HepG2 (cell line): ENCODE measurements around the gene GDPD5. TPM values are rescaled to one million over a fixed set of nuclear protein-coding genes. Genes with fewer than 3 reads are reported as not detected.

Source experiments
- CEBPG ChIP-seq: IDR thresholded peaks from 2 replicates; pipeline ENCODE4 v1.6.1; 2016
- GLMP ChIP-seq: sonication (generic); formaldehyde crosslinking; IDR thresholded peaks from 2 replicates; pipeline ENCODE4 v1.9.0; 2021; ENCODE audit warnings: missing genetic modification reagents, mild to moderate bottlenecking, borderline replicate concordance
- MED1 ChIP-seq: sonication (generic); formaldehyde crosslinking; IDR thresholded peaks from 2 replicates; pipeline ENCODE4 v1.4.0; 2020; ENCODE audit warnings: missing genetic modification reagents
- NFRKB ChIP-seq: fragments of 450-650 bp; IDR thresholded peaks from 2 replicates; pipeline ENCODE4 v1.6.1; 2017
- POLR2A ChIP-seq, 2 experiments: IDR thresholded peaks; 2 replicates each; pipeline ENCODE4 v1.6.1; 2011; ENCODE audit warnings: low read depth in 2 of 2, low read length in 2 of 2, mild to moderate bottlenecking in 1 of 2, moderate library complexity in 1 of 2; ENCODE audit not compliant: insufficient read depth in 1 of 2
- SALL1 ChIP-seq: sonication (generic); formaldehyde crosslinking; IDR thresholded peaks from 2 replicates; pipeline ENCODE4 v1.8.0; 2022; ENCODE audit warnings: mild to moderate bottlenecking, missing genetic modification reagents
- TFAP4 ChIP-seq: sonication (generic); IDR thresholded peaks from 2 replicates; pipeline ENCODE4 v1.6.1; 2016; ENCODE audit warnings: low read depth, borderline replicate concordance
- TOE1 ChIP-seq: sonication (generic); formaldehyde crosslinking; IDR thresholded peaks from 2 replicates; pipeline ENCODE4 v1.4.0; 2020; ENCODE audit warnings: mild to moderate bottlenecking, missing genetic modification reagents
- ZNF20 ChIP-seq: sonication (generic); formaldehyde crosslinking; IDR thresholded peaks from 2 replicates; pipeline ENCODE4 v1.4.0; 2020; ENCODE audit warnings: mild to moderate bottlenecking, moderate library complexity, missing genetic modification reagents
- ZNF589 ChIP-seq: sonication (generic); formaldehyde crosslinking; conservative IDR thresholded peaks from 2 replicates; pipeline ENCODE4 v1.8.0; 2022; ENCODE audit warnings: mild to moderate bottlenecking, moderate library complexity, missing genetic modification reagents
- ZNF780A ChIP-seq: sonication (generic); formaldehyde crosslinking; IDR thresholded peaks from 2 replicates; pipeline ENCODE4 v1.8.0; 2022; ENCODE audit warnings: mild to moderate bottlenecking, missing genetic modification reagents, moderate library complexity
- ZNF891 ChIP-seq: sonication (generic); formaldehyde crosslinking; IDR thresholded peaks from 2 replicates; pipeline ENCODE4 v1.5.0; 2020; ENCODE audit warnings: mild to moderate bottlenecking, missing genetic modification reagents
- polyA plus RNA-seq, 8 experiments: library from polyadenylated mRNA; depleted of rRNA in 3 of 8; stranded (reverse) in 7 of 8; unstranded in 1 of 8; fragments of >200 nt; fragmentation: Illumina TruSeq in 4 of 8; extraction: Trizol in 4 of 8; gene quantifications; 2 replicates each; pipeline versions ENCODE4 v1.2.1 to v1.2.3, GENCODE V29; 2011 to 2016; ENCODE audit warnings: low read depth in 4 of 8, missing spikeins in 1 of 8, mixed read lengths in 1 of 8; ENCODE audit not compliant: insufficient read depth in 1 of 8
- total RNA-seq, 5 experiments: library from RNA; depleted of rRNA; stranded (reverse); fragments of >200 nt; fragmentation: Illumina TruSeq; extraction: Trizol; gene quantifications; 2 replicates each; pipeline ENCODE4 v1.2.3, GENCODE V29; 2016; ENCODE audit warnings: low read depth in 1 of 5
- TF ChIP-seq, protein P1 (sequence below): sonication (generic); formaldehyde crosslinking; IDR thresholded peaks from one replicate; pipeline ENCODE4 v1.5.1; 2020; ENCODE audit warnings: mild to moderate bottlenecking, missing genetic modification reagents; ENCODE audit errors: not compliant biosample characterization
- TF ChIP-seq, protein P2 (sequence below), 2 experiments: sonication (generic) in 1 of 2; formaldehyde crosslinking in 1 of 2; IDR thresholded peaks; 2 replicates each; pipeline versions ENCODE4 v1.4.0 to v1.6.1; 2016 to 2020; ENCODE audit warnings: borderline replicate concordance in 1 of 2, low read depth in 1 of 2, mild to moderate bottlenecking in 1 of 2, missing genetic modification reagents in 1 of 2

The GDPD5 gene
- total and polyA plus RNA-seq, 2 of the 13 experiments (the other 11 are each of a cell fraction or from before 2014, with no cell fraction given) = 55.0 to 67.5 TPM

GRCh38 chr11:75496305-75496752 is 29.4 kb downstream of the GDPD5 start (continued):
- TF ChIP-seq, protein P1, sequence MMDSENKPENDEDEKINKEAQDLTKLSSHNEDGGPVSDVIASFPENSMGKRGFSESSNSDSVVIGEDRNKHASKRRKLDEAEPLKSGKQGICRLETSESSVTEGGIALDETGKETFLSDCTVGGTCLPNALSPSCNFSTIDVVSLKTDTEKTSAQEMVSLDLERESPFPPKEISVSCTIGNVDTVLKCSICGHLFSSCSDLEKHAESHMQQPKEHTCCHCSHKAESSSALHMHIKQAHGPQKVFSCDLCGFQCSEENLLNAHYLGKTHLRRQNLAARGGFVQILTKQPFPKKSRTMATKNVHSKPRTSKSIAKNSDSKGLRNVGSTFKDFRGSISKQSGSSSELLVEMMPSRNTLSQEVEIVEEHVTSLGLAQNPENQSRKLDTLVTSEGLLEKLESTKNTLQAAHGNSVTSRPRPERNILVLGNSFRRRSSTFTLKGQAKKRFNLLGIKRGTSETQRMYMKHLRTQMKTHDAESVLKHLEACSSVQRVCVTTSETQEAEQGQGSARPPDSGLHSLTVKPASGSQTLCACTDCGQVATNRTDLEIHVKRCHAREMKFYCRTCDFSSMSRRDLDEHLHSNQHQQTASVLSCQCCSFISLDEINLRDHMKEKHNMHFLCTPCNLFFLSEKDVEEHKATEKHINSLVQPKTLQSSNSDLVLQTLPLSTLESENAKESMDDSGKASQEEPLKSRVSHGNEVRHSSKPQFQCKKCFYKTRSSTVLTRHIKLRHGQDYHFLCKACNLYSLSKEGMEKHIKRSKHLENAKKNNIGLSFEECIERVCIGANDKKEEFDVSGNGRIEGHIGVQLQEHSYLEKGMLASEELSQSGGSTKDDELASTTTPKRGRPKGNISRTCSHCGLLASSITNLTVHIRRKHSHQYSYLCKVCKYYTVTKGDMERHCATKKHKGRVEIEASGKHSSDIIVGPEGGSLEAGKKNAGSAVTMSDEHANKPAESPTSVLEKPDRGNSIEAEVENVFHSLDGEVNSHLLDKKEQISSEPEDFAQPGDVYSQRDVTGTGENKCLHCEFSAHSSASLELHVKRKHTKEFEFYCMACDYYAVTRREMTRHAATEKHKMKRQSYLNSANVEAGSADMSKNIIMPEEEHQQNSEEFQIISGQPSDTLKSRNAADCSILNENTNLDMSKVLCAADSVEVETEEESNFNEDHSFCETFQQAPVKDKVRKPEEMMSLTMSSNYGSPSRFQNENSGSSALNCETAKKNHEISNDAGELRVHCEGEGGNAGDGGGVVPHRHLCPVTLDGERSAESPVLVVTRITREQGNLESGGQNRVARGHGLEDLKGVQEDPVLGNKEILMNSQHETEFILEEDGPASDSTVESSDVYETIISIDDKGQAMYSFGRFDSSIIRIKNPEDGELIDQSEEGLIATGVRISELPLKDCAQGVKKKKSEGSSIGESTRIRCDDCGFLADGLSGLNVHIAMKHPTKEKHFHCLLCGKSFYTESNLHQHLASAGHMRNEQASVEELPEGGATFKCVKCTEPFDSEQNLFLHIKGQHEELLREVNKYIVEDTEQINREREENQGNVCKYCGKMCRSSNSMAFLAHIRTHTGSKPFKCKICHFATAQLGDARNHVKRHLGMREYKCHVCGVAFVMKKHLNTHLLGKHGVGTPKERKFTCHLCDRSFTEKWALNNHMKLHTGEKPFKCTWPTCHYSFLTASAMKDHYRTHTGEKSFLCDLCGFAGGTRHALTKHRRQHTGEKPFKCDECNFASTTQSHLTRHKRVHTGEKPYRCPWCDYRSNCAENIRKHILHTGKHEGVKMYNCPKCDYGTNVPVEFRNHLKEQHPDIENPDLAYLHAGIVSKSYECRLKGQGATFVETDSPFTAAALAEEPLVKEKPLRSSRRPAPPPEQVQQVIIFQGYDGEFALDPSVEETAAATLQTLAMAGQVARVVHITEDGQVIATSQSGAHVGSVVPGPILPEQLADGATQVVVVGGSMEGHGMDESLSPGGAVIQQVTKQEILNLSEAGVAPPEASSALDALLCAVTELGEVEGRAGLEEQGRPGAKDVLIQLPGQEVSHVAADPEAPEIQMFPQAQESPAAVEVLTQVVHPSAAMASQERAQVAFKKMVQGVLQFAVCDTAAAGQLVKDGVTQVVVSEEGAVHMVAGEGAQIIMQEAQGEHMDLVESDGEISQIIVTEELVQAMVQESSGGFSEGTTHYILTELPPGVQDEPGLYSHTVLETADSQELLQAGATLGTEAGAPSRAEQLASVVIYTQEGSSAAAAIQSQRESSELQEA (CRISPR knock-in tag) = no peak
- 0 out of 2 replicates have a peak, but pooled peaks have one; percentile 15 for TF ChIP-seq CEBPG
- no peak for TF ChIP-seq ZNF780A (CRISPR knock-in tag)
- no peak for TF ChIP-seq TOE1
- no peak for TF ChIP-seq MED1 (CRISPR knock-in tag)
- TF ChIP-seq ZNF891 = no peak
- no peak for TF ChIP-seq TFAP4
- TF ChIP-seq, protein P2, sequence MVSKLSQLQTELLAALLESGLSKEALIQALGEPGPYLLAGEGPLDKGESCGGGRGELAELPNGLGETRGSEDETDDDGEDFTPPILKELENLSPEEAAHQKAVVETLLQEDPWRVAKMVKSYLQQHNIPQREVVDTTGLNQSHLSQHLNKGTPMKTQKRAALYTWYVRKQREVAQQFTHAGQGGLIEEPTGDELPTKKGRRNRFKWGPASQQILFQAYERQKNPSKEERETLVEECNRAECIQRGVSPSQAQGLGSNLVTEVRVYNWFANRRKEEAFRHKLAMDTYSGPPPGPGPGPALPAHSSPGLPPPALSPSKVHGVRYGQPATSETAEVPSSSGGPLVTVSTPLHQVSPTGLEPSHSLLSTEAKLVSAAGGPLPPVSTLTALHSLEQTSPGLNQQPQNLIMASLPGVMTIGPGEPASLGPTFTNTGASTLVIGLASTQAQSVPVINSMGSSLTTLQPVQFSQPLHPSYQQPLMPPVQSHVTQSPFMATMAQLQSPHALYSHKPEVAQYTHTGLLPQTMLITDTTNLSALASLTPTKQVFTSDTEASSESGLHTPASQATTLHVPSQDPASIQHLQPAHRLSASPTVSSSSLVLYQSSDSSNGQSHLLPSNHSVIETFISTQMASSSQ (IDR thresholded peaks at IDR 0.05; ENCODE audit: low read depth) = no peak
- TF ChIP-seq, protein P2 (CRISPR knock-in tag; IDR thresholded peaks at IDR 0.05; ENCODE audit: borderline replicate concordance) = no peak
- TF ChIP-seq POLR2A (IDR thresholded peaks at IDR 0.05; ENCODE audit: insufficient read depth in 1 of 2, low read depth in 2 of 2, low read length in 2 of 2) = no peak
- no peak for TF ChIP-seq ZNF589 (CRISPR knock-in tag)
- no peak for TF ChIP-seq SALL1 (CRISPR knock-in tag)
- TF ChIP-seq GLMP (CRISPR knock-in tag) = no peak
- TF ChIP-seq ZNF20 (CRISPR knock-in tag) = no peak
- no peak for TF ChIP-seq NFRKB
